Thyroid gland (tissue), 4 donors: ENCODE measurements around the gene NPW. TPM values are rescaled to one million over a fixed set of nuclear protein-coding genes. Genes with fewer than 3 reads are reported as not detected.

Experiments used
- DNase-seq, 2 donors: peaks; one replicate each; pipeline ENCODE4 v3.0.0-alpha.2; 2019
- H3K27ac ChIP-seq, 3 donors: fragments of 200-600 bp; sonication (generic); 1 replicate in 2 of 3; 2 replicates in 1 of 3; pipeline ENCODE4 v1.5.1; 2016 to 2019; ENCODE audit warnings: mild to moderate bottlenecking in 1 of 3, moderate library complexity in 1 of 3
- H3K27me3 ChIP-seq: fragments of 200-600 bp; sonication (generic); one replicate; pipeline ENCODE4 v1.5.1; 2019
- H3K36me3 ChIP-seq, 2 donors: fragments of 200-600 bp; sonication (generic); one replicate each; pipeline ENCODE4 v1.5.1; 2016 to 2019
- H3K4me1 ChIP-seq, 2 donors: fragments of 200-600 bp; sonication (generic); one replicate each; pipeline ENCODE4 v1.5.1; 2017 to 2019
- H3K4me3 ChIP-seq, 3 donors: fragments of 200-600 bp; sonication (generic); replicated peaks in 1 of 3; 1 replicate in 2 of 3; 2 replicates in 1 of 3; pipeline ENCODE4 v1.5.1; 2016; ENCODE audit warnings: mild to moderate bottlenecking in 1 of 3
- H3K9me3 ChIP-seq: fragments of 200-600 bp; sonication (generic); one replicate; pipeline ENCODE4 v1.5.1; 2017
- CTCF ChIP-seq, 6 experiments: fragments of 200-600 bp in 3 of 6; fragments of 450-650 bp in 3 of 6; sonication (generic) in 3 of 6; IDR thresholded peaks; one replicate each; pipeline ENCODE4 v1.5.1; 2016 to 2019; ENCODE audit warnings: antibody characterized with exemption in 6 of 6, mild to moderate bottlenecking in 2 of 6, inconsistent platforms in 1 of 6, moderate library complexity in 1 of 6
- POLR2A ChIP-seq, 2 donors: fragments of 450-650 bp; IDR thresholded peaks; one replicate each; pipeline ENCODE4 v1.6.1; 2017; ENCODE audit warnings: antibody characterized with exemption in 2 of 2, mild to moderate bottlenecking in 2 of 2, moderate library complexity in 1 of 2
- WGBS, 2 donors: methylation state at CpG; one replicate each; pipeline ENCODE4 v1.1.5; 2017; 5-methylcytosine and 5-hydroxymethylcytosine counted together
- intact Hi-C: fragments of 100-400 bp; cut with DNase I; formaldehyde crosslinking; loops from one replicate; pipeline ENCODE4 v1.15.1; 2023
- total RNA-seq, 4 donors: library from RNA; depleted of rRNA; stranded (reverse); fragments of >200 nt; gene quantifications; one replicate each; pipeline ENCODE4 v1.2.3, GENCODE V29; 2016

The NPW gene
- under 1 TPM in 2 of 4 donors, not detected in 2; 0.54 to 0.63 TPM for total RNA-seq

GRCh38 chr16:2019518-2019920, at the start of gene NPW:
NPW (plus strand) TSS chr16:2019785.
- Histone ChIP-seq H3K4me1 (peaks cover 6 to 29% of the 10 kb centered on the region in 2 donors), H3K27me3 (peaks cover 7% of the 10 kb centered on the region), H3K36me3 (no peaks in the 10 kb centered on the region), H3K27ac (no peak within 1 kb of the TSS), H3K4me3 (no peak within 1 kb of the TSS), H3K9me3 (no peaks in the 10 kb centered on the region)
- TF ChIP-seq POLR2A (IDR thresholded peaks at IDR 0.05) (no peak), CTCF (IDR thresholded peaks at IDR 0.05) (no peak)
- peak; percentile 29 to 63 for DNase-seq
- intact Hi-C loops = no loop called here
- 2 to 4% methylated on average over 5 to 11 of the region's 33 CpGs for WGBS, 2 donors

- 1 to 2% methylated on average over 10 to 63 of the region's 78 CpGs for WGBS, 2 donors
- intact Hi-C loops = no loop called here
- Histone ChIP-seq H3K27ac (peak within 1 kb of the TSS; percentile 37 to 84 (median 72)), H3K36me3 (peaks cover 26 to 30% of the 10 kb centered on the region in 2 donors), H3K4me1 (peaks cover 12 to 20% of the 10 kb centered on the region in 2 donors), H3K9me3 (no peaks in the 10 kb centered on the region), H3K4me3 (peak within 1 kb of the TSS; percentile 75 to 98 (median 95)), H3K27me3 (no peaks in the 10 kb centered on the region)
- TF ChIP-seq CTCF (IDR thresholded peaks at IDR 0.05) (peak in 1 of 6 experiments; percentile 29), POLR2A (IDR thresholded peaks at IDR 0.05) (peak; percentile 53 to 90)
- DNase-seq = peak; percentile 92 to 93
Measured at GRCh38 chr16:1971796-1972489, 47.6 kb upstream of the NPW start, which contains the start of gene TBL3. TBL3 (plus strand) TSS chr16:1972053; CDS start chr16:1972165, 112 bp downstream.

- TF ChIP-seq POLR2A (IDR thresholded peaks at IDR 0.05) (no peak), CTCF (IDR thresholded peaks at IDR 0.05) (no peak)
- Histone ChIP-seq H3K9me3 (no peaks in the 10 kb centered on the region), H3K36me3 (peaks cover 32 to 36% of the 10 kb centered on the region in 2 donors), H3K4me1 (peaks cover 12 to 20% of the 10 kb centered on the region in 2 donors), H3K27ac (peak overlapping the region in 1 of 3 donors; percentile 59), H3K27me3 (no peaks in the 10 kb centered on the region), H3K4me3 (peak overlapping the region; percentile 75 to 98 (median 95))
- intact Hi-C loops = no loop called here
- DNase-seq = no peak
- WGBS, 2 donors = 0 to 7% methylated on average over 21 to 22 of the region's 22 CpGs
Measured at GRCh38 chr16:1972490-1972877, 47.1 kb upstream of the NPW start.

GRCh38 chr16:1973461-1974156, 46.0 kb upstream of the NPW start:
- Histone ChIP-seq H3K4me3 (no peak overlapping the region), H3K4me1 (peaks cover 12 to 20% of the 10 kb centered on the region in 2 donors), H3K27ac (no peak overlapping the region), H3K36me3 (peaks cover 43 to 47% of the 10 kb centered on the region in 2 donors), H3K9me3 (no peaks in the 10 kb centered on the region), H3K27me3 (peaks cover 5% of the 10 kb centered on the region)
- no peak for DNase-seq
- TF ChIP-seq CTCF (IDR thresholded peaks at IDR 0.05) = no peak
- no peak for TF ChIP-seq POLR2A (IDR thresholded peaks at IDR 0.05)
- intact Hi-C loops = no loop called here
- 85 to 93% methylated on average over 6 to 13 of the region's 16 CpGs for WGBS, 2 donors
